WTC11 (cell line): ENCODE data around the gene SUCLA2. TPM values are rescaled to one million over a fixed set of nuclear protein-coding genes. Genes with fewer than 3 reads are reported as not detected.
A peak's percentile ranks its signal among the peaks of the same experiment; 100 is the strongest.

ENCODE experiments used
- ARID4B ChIP-seq: sonication (generic); formaldehyde crosslinking; IDR thresholded peaks from 2 replicates; pipeline ENCODE4 v1.8.0; 2023; ENCODE audit warnings: missing genetic modification reagents, mild to moderate bottlenecking, borderline replicate concordance
- ATF1 ChIP-seq: sonication (generic); formaldehyde crosslinking; IDR thresholded peaks from 2 replicates; pipeline ENCODE4 v1.8.1; 2023; ENCODE audit warnings: mild to moderate bottlenecking, moderate library complexity, missing genetic modification reagents
- CREB1 ChIP-seq: sonication (generic); formaldehyde crosslinking; IDR thresholded peaks from 2 replicates; pipeline ENCODE4 v1.8.0; 2023; ENCODE audit warnings: mild to moderate bottlenecking, missing genetic modification reagents
- E2F1 ChIP-seq: sonication (generic); formaldehyde crosslinking; IDR thresholded peaks from 2 replicates; pipeline ENCODE4 v1.8.0; 2022; ENCODE audit warnings: mild to moderate bottlenecking, missing genetic modification reagents
- GABPB1 ChIP-seq: sonication (generic); formaldehyde crosslinking; IDR thresholded peaks from 2 replicates; pipeline ENCODE4 v1.8.1; 2023; ENCODE audit warnings: mild to moderate bottlenecking, missing genetic modification reagents
- GTF2I ChIP-seq: fragments of 250-450 bp; sonication (Bioruptor Pico); conservative IDR thresholded peaks from 2 replicates; pipeline ENCODE4 v1.4.0; 2021; ENCODE audit warnings: mild to moderate bottlenecking
- JAZF1 ChIP-seq: fragments of 250-450 bp; sonication (Bioruptor Pico); IDR thresholded peaks from 2 replicates; pipeline ENCODE4 v1.9.0; 2021; ENCODE audit warnings: moderate library complexity, mild to moderate bottlenecking, inconsistent platforms
- NR2C2 ChIP-seq: sonication (generic); formaldehyde crosslinking; IDR thresholded peaks from 2 replicates; pipeline ENCODE4 v1.8.0; 2022; ENCODE audit warnings: mild to moderate bottlenecking, missing genetic modification reagents
- OVOL2 ChIP-seq: fragments of 250-450 bp; sonication (Bioruptor Pico); IDR thresholded peaks from 2 replicates; pipeline ENCODE4 v1.9.0; 2021; ENCODE audit warnings: mild to moderate bottlenecking, borderline replicate concordance
- PRRX2 ChIP-seq: fragments of 250-450 bp; sonication (Bioruptor Pico); IDR thresholded peaks from 2 replicates; pipeline ENCODE4 v1.8.0; 2021; ENCODE audit warnings: mild to moderate bottlenecking
- ZNF281 ChIP-seq: sonication (generic); formaldehyde crosslinking; IDR thresholded peaks from 2 replicates; pipeline ENCODE4 v1.8.0; 2023; ENCODE audit warnings: mild to moderate bottlenecking, missing genetic modification reagents
- total RNA-seq: library from RNA; stranded (reverse); gene quantifications from 3 replicates; pipeline ENCODE4 v1.2.3, GENCODE V29; 2021
- TF ChIP-seq, protein P1 (sequence below): sonication (generic); formaldehyde crosslinking; conservative IDR thresholded peaks from 2 replicates; pipeline ENCODE4 v1.8.1; 2023; ENCODE audit warnings: mild to moderate bottlenecking, low read depth, missing genetic modification reagents, moderate library complexity
- TF ChIP-seq, protein P2 (sequence below): fragments of 250-450 bp; sonication (Bioruptor Pico); IDR thresholded peaks from 2 replicates; pipeline ENCODE4 v1.8.0; 2021; ENCODE audit warnings: mild to moderate bottlenecking
- TF ChIP-seq, protein P3 (sequence below): sonication (generic); formaldehyde crosslinking; IDR thresholded peaks from 2 replicates; pipeline ENCODE4 v1.8.1; 2023; ENCODE audit warnings: mild to moderate bottlenecking, missing genetic modification reagents, moderate library complexity
- TF ChIP-seq, protein P4 (sequence below): fragments of 200-600 bp; IDR thresholded peaks from 2 replicates; pipeline ENCODE4 v1.8.0; 2022; ENCODE audit warnings: antibody characterized with exemption
- TF ChIP-seq, protein P5 (sequence below): sonication (generic); formaldehyde crosslinking; IDR thresholded peaks from 2 replicates; pipeline ENCODE4 v1.8.1; 2022; ENCODE audit warnings: mild to moderate bottlenecking, missing genetic modification reagents, moderate library complexity, borderline replicate concordance
- TF ChIP-seq, protein P6 (sequence below): fragments of 250-450 bp; sonication (Bioruptor Pico); IDR thresholded peaks from 2 replicates; pipeline ENCODE4 v1.9.0; 2021; ENCODE audit warnings: mild to moderate bottlenecking

The SUCLA2 gene
- total RNA-seq, 1 experiment from 2014 or later = 66.8 TPM

GRCh38 chr13:48037346-48038173 lies 36.5 kb upstream of the SUCLA2 start, which contains the start of gene NUDT15 (continued):
- TF ChIP-seq ARID4B (CRISPR knock-in tag) (peak; percentile 89), OVOL2 (CRISPR knock-in tag) (peak; percentile 52; the same call in 1 of the 2 replicates), E2F1 (CRISPR knock-in tag) (peak; percentile 87; the same call in 1 of the 2 replicates), CREB1 (CRISPR knock-in tag) (peak; percentile 78; the same call in 1 of the 2 replicates), NR2C2 (CRISPR knock-in tag) (no peak; the same call in none of the 2 replicates), JAZF1 (no peak), GTF2I (CRISPR knock-in tag) (no peak), ZNF281 (CRISPR knock-in tag) (peak; percentile 94), ATF1 (CRISPR knock-in tag) (peak; percentile 44; the same call in 1 of the 2 replicates), GABPB1 (CRISPR knock-in tag) (peak; percentile 77; the same call in 1 of the 2 replicates), PRRX2 (no peak)
- TF ChIP-seq, protein P1, sequence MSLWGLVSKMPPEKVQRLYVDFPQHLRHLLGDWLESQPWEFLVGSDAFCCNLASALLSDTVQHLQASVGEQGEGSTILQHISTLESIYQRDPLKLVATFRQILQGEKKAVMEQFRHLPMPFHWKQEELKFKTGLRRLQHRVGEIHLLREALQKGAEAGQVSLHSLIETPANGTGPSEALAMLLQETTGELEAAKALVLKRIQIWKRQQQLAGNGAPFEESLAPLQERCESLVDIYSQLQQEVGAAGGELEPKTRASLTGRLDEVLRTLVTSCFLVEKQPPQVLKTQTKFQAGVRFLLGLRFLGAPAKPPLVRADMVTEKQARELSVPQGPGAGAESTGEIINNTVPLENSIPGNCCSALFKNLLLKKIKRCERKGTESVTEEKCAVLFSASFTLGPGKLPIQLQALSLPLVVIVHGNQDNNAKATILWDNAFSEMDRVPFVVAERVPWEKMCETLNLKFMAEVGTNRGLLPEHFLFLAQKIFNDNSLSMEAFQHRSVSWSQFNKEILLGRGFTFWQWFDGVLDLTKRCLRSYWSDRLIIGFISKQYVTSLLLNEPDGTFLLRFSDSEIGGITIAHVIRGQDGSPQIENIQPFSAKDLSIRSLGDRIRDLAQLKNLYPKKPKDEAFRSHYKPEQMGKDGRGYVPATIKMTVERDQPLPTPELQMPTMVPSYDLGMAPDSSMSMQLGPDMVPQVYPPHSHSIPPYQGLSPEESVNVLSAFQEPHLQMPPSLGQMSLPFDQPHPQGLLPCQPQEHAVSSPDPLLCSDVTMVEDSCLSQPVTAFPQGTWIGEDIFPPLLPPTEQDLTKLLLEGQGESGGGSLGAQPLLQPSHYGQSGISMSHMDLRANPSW (CRISPR knock-in tag) = 0 out of 2 replicates have a peak, but pooled peaks have one; percentile 64
- TF ChIP-seq, protein P2, sequence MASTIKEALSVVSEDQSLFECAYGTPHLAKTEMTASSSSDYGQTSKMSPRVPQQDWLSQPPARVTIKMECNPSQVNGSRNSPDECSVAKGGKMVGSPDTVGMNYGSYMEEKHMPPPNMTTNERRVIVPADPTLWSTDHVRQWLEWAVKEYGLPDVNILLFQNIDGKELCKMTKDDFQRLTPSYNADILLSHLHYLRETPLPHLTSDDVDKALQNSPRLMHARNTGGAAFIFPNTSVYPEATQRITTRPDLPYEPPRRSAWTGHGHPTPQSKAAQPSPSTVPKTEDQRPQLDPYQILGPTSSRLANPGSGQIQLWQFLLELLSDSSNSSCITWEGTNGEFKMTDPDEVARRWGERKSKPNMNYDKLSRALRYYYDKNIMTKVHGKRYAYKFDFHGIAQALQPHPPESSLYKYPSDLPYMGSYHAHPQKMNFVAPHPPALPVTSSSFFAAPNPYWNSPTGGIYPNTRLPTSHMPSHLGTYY (CRISPR knock-in tag) = no peak
- TF ChIP-seq, protein P3, sequence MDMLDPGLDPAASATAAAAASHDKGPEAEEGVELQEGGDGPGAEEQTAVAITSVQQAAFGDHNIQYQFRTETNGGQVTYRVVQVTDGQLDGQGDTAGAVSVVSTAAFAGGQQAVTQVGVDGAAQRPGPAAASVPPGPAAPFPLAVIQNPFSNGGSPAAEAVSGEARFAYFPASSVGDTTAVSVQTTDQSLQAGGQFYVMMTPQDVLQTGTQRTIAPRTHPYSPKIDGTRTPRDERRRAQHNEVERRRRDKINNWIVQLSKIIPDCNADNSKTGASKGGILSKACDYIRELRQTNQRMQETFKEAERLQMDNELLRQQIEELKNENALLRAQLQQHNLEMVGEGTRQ = peak; percentile 31; the same call in 1 of the 2 replicates
- TF ChIP-seq, protein P4, sequence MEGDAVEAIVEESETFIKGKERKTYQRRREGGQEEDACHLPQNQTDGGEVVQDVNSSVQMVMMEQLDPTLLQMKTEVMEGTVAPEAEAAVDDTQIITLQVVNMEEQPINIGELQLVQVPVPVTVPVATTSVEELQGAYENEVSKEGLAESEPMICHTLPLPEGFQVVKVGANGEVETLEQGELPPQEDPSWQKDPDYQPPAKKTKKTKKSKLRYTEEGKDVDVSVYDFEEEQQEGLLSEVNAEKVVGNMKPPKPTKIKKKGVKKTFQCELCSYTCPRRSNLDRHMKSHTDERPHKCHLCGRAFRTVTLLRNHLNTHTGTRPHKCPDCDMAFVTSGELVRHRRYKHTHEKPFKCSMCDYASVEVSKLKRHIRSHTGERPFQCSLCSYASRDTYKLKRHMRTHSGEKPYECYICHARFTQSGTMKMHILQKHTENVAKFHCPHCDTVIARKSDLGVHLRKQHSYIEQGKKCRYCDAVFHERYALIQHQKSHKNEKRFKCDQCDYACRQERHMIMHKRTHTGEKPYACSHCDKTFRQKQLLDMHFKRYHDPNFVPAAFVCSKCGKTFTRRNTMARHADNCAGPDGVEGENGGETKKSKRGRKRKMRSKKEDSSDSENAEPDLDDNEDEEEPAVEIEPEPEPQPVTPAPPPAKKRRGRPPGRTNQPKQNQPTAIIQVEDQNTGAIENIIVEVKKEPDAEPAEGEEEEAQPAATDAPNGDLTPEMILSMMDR = peak; percentile 96
- TF ChIP-seq, protein P5, sequence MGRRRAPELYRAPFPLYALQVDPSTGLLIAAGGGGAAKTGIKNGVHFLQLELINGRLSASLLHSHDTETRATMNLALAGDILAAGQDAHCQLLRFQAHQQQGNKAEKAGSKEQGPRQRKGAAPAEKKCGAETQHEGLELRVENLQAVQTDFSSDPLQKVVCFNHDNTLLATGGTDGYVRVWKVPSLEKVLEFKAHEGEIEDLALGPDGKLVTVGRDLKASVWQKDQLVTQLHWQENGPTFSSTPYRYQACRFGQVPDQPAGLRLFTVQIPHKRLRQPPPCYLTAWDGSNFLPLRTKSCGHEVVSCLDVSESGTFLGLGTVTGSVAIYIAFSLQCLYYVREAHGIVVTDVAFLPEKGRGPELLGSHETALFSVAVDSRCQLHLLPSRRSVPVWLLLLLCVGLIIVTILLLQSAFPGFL (CRISPR knock-in tag) = peak; percentile 92
- TF ChIP-seq, protein P6, sequence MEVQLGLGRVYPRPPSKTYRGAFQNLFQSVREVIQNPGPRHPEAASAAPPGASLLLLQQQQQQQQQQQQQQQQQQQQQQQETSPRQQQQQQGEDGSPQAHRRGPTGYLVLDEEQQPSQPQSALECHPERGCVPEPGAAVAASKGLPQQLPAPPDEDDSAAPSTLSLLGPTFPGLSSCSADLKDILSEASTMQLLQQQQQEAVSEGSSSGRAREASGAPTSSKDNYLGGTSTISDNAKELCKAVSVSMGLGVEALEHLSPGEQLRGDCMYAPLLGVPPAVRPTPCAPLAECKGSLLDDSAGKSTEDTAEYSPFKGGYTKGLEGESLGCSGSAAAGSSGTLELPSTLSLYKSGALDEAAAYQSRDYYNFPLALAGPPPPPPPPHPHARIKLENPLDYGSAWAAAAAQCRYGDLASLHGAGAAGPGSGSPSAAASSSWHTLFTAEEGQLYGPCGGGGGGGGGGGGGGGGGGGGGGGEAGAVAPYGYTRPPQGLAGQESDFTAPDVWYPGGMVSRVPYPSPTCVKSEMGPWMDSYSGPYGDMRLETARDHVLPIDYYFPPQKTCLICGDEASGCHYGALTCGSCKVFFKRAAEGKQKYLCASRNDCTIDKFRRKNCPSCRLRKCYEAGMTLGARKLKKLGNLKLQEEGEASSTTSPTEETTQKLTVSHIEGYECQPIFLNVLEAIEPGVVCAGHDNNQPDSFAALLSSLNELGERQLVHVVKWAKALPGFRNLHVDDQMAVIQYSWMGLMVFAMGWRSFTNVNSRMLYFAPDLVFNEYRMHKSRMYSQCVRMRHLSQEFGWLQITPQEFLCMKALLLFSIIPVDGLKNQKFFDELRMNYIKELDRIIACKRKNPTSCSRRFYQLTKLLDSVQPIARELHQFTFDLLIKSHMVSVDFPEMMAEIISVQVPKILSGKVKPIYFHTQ (CRISPR knock-in tag) = peak; percentile 72; the same call in 1 of the 2 replicates
